Sigmoid colon (tissue), 7 donors: Measurements from ENCODE around the gene BOD1. TPM values are rescaled to one million over a fixed set of nuclear protein-coding genes. Genes with fewer than 3 reads are reported as not detected.

ENCODE experiments used
- DNase-seq: peaks from one replicate; pipeline ENCODE4 v3.0.0-alpha.2; 2019
- H3K27ac ChIP-seq, 4 donors: fragments of 200-600 bp; sonication (generic); one replicate each; pipeline ENCODE4 v1.5.1; 2016 to 2019; ENCODE audit warnings: mild to moderate bottlenecking in 1 of 4
- H3K27me3 ChIP-seq, 3 donors: fragments of 200-600 bp; sonication (generic); one replicate each; pipeline ENCODE4 v1.5.1; 2019; ENCODE audit warnings: mild to moderate bottlenecking in 1 of 3
- H3K36me3 ChIP-seq, 4 donors: fragments of 200-600 bp; sonication (generic); one replicate each; pipeline ENCODE4 v1.5.1; 2016 to 2019
- H3K4me1 ChIP-seq, 4 donors: fragments of 200-600 bp; sonication (generic); one replicate each; pipeline ENCODE4 v1.5.1; 2017 to 2019
- H3K4me3 ChIP-seq, 4 donors: fragments of 200-600 bp; sonication (generic); one replicate each; pipeline ENCODE4 v1.5.1; 2017 to 2019; ENCODE audit warnings: mild to moderate bottlenecking in 2 of 4, moderate library complexity in 1 of 4
- H3K9me3 ChIP-seq, 4 donors: fragments of 200-600 bp in 3 of 4; sonication (generic) in 3 of 4; one replicate each; pipeline versions ENCODE4 v1.5.1 to v1.6.1; 2013 to 2019
- CTCF ChIP-seq, 4 experiments: fragments of 450-650 bp in 3 of 4; fragments of 200-600 bp in 1 of 4; IDR thresholded peaks; one replicate each; pipeline ENCODE4 v1.5.1; 2016 to 2019; ENCODE audit warnings: antibody characterized with exemption in 4 of 4, mild to moderate bottlenecking in 3 of 4, moderate library complexity in 2 of 4
- EP300 ChIP-seq, 4 donors: sonication (generic); formaldehyde crosslinking; IDR thresholded peaks; one replicate each; pipeline ENCODE4 v1.6.1; 2017; ENCODE audit warnings: antibody characterized with exemption in 4 of 4
- POLR2A ChIP-seq, 2 donors: fragments of 450-650 bp; IDR thresholded peaks; one replicate each; pipeline ENCODE4 v1.6.1; 2016; ENCODE audit warnings: antibody characterized with exemption in 2 of 2, mild to moderate bottlenecking in 2 of 2, moderate library complexity in 2 of 2
- POLR2AphosphoS5 ChIP-seq, 4 donors: sonication (generic); formaldehyde crosslinking; IDR thresholded peaks; one replicate each; pipeline ENCODE4 v1.6.1; 2017; ENCODE audit warnings: antibody characterized with exemption in 4 of 4
- WGBS, 2 donors: extraction: QIAGEN DNeasy Blood & Tissue Kit; methylation state at CpG; one replicate each; pipeline ENCODE4 v1.1.7; 2013; 5-methylcytosine and 5-hydroxymethylcytosine counted together
- intact Hi-C: fragments of 100-400 bp; cut with DNase I; formaldehyde crosslinking; loops from one replicate; pipeline ENCODE4 v1.15.1; 2023
- polyA plus RNA-seq, 3 donors: library from polyadenylated mRNA; stranded (reverse); fragments of 200-250 nt; gene quantifications; one replicate each; pipeline ENCODE4 v1.2.3, GENCODE V29; 2013
- total RNA-seq, 4 donors: library from RNA; depleted of rRNA; stranded (reverse); fragments of >200 nt; gene quantifications; one replicate each; pipeline ENCODE4 v1.1.0, GENCODE V29; 2016
- donor health status: healthy with polysubstance abuse.
- donor health status: Bipolar disorder and iron deficiency.
- donor health status: healthy.

Gene BOD1
- total RNA-seq: 10 to 100 TPM; 39.3 to 71.3 (median 54.3) TPM
- polyA plus RNA-seq: 10 to 100 TPM; 17.6 to 37.2 (median 31.0) TPM

GRCh38 chr5:173616577-173617118 is at the start of gene BOD1:
BOD1 (minus strand) TSS chr5:173616650; CDS start chr5:173616436, 214 bp downstream.
- WGBS, 2 donors: 3 to 4% methylated on average over 37 of the region's 37 CpGs
- peaks cover 0 to 14% (median 3%) of the 10 kb centered on the region in 4 donors for H3K36me3 ChIP-seq
- peak within 1 kb of the TSS; percentile 94 to 97 (median 96) for H3K27ac ChIP-seq
- TF ChIP-seq EP300 (IDR thresholded peaks at IDR 0.05): peak in 2 of 4 donors; percentile 28 to 44
- peak; percentile 55 to 87 (median 78) for TF ChIP-seq POLR2AphosphoS5 (IDR thresholded peaks at IDR 0.05)
- TF ChIP-seq POLR2A (IDR thresholded peaks at IDR 0.05): no peak
- intact Hi-C loops: no loop called here
- H3K27me3 ChIP-seq: no peaks in the 10 kb centered on the region
- peak within 1 kb of the TSS; percentile 57 to 97 (median 97) for H3K4me3 ChIP-seq
- H3K9me3 ChIP-seq: no peaks in the 10 kb centered on the region
- peak; percentile 98 for DNase-seq
- H3K4me1 ChIP-seq: peaks cover 0 to 33% (median 29%) of the 10 kb centered on the region in 4 donors

- WGBS, 2 donors: 86 to 87% methylated on average over 4 of the region's 4 CpGs
- Histone ChIP-seq H3K27ac (no peak overlapping the region), H3K27me3 (no peaks in the 10 kb centered on the region), H3K4me1 (peaks cover 0 to 1% (median 0%) of the 10 kb centered on the region in 4 donors), H3K4me3 (no peak overlapping the region), H3K9me3 (no peaks in the 10 kb centered on the region), H3K36me3 (no peaks in the 10 kb centered on the region)
- no peak for DNase-seq
- TF ChIP-seq POLR2A (IDR thresholded peaks at IDR 0.05) (no peak), POLR2AphosphoS5 (IDR thresholded peaks at IDR 0.05) (no peak), CTCF (IDR thresholded peaks at IDR 0.05) (no peak), EP300 (IDR thresholded peaks at IDR 0.05) (no peak)
- intact Hi-C loops: no loop called here
These were observed 48.9 kb upstream of the BOD1 start for GRCh38 chr5:173665326-173665725.

GRCh38 chr5:173664154-173664526 is 47.7 kb upstream of the BOD1 start:
- Histone ChIP-seq H3K36me3 (no peaks in the 10 kb centered on the region), H3K4me3 (no peak overlapping the region), H3K27ac (no peak overlapping the region), H3K27me3 (no peaks in the 10 kb centered on the region), H3K4me1 (no peaks in the 10 kb centered on the region), H3K9me3 (no peaks in the 10 kb centered on the region)
- no peak for DNase-seq
- intact Hi-C loops: no loop called here
- TF ChIP-seq CTCF (IDR thresholded peaks at IDR 0.05) (no peak), POLR2AphosphoS5 (IDR thresholded peaks at IDR 0.05) (no peak), POLR2A (IDR thresholded peaks at IDR 0.05) (no peak), EP300 (IDR thresholded peaks at IDR 0.05) (no peak)
- 29 to 33% methylated on average over 6 of the region's 6 CpGs for WGBS, 2 donors

- Histone ChIP-seq H3K4me1 (no peaks in the 10 kb centered on the region), H3K4me3 (no peak overlapping the region), H3K36me3 (no peaks in the 10 kb centered on the region), H3K27me3 (no peaks in the 10 kb centered on the region), H3K9me3 (no peaks in the 10 kb centered on the region), H3K27ac (no peak overlapping the region)
- intact Hi-C loops: no loop called here
- no peak for TF ChIP-seq EP300 (IDR thresholded peaks at IDR 0.05)
- no peak for TF ChIP-seq POLR2AphosphoS5 (IDR thresholded peaks at IDR 0.05)
- TF ChIP-seq CTCF (IDR thresholded peaks at IDR 0.05): no peak
- no peak for TF ChIP-seq POLR2A (IDR thresholded peaks at IDR 0.05)
- DNase-seq: no peak
- WGBS, 2 donors: 89% methylated on average over 13 of the region's 13 CpGs
These were observed 47.1 kb upstream of the BOD1 start for GRCh38 chr5:173663352-173664153.

- TF ChIP-seq EP300 (IDR thresholded peaks at IDR 0.05) (no peak), POLR2AphosphoS5 (IDR thresholded peaks at IDR 0.05) (no peak), POLR2A (IDR thresholded peaks at IDR 0.05) (no peak), CTCF (IDR thresholded peaks at IDR 0.05) (no peak)
- Histone ChIP-seq H3K9me3 (no peaks in the 10 kb centered on the region), H3K27ac (no peak overlapping the region), H3K36me3 (no peaks in the 10 kb centered on the region), H3K27me3 (no peaks in the 10 kb centered on the region), H3K4me1 (no peaks in the 10 kb centered on the region), H3K4me3 (no peak overlapping the region)
- intact Hi-C loops: no loop called here
- 88 to 91% methylated on average over 12 of the region's 12 CpGs for WGBS, 2 donors
- no peak for DNase-seq
These were observed 46.3 kb upstream of the BOD1 start for GRCh38 chr5:173662581-173663351.
